Endodermal cell (in vitro differentiated cells): ENCODE measurements around the gene MEX3C. TPM values are rescaled to one million over a fixed set of nuclear protein-coding genes. Genes with fewer than 3 reads are reported as not detected.

Experiments
- DNase-seq: peaks from one replicate; pipeline ENCODE4 v3.0.0-alpha.2; 2017
- H3K27ac ChIP-seq: 2 replicates; pipeline ENCODE4 v1.5.1; 2013; ENCODE audit warnings: mild to moderate bottlenecking, low read depth, low read length, moderate library complexity
- H3K27me3 ChIP-seq: 2 replicates; pipeline ENCODE4 v1.6.1; 2013; ENCODE audit warnings: mild to moderate bottlenecking, low read length, moderate library complexity; ENCODE audit not compliant: insufficient read depth, control insufficient read depth, poor library complexity, severe bottlenecking
- H3K36me3 ChIP-seq: 2 replicates; pipeline ENCODE4 v1.7.0; 2013; ENCODE audit warnings: mild to moderate bottlenecking, low read length, moderate library complexity; ENCODE audit not compliant: control insufficient read depth, insufficient read depth
- H3K4me1 ChIP-seq: one replicate; pipeline ENCODE4 v1.7.0; 2013; ENCODE audit warnings: low read length; ENCODE audit not compliant: control insufficient read depth, insufficient read depth
- H3K4me3 ChIP-seq: 2 replicates; pipeline ENCODE4 v1.5.1; 2013; ENCODE audit warnings: mild to moderate bottlenecking, low read length, moderate library complexity
- H3K9ac ChIP-seq: 2 replicates; pipeline ENCODE4 v1.6.1; 2013; ENCODE audit warnings: mild to moderate bottlenecking, low read length, moderate library complexity; ENCODE audit not compliant: poor library complexity, severe bottlenecking; ENCODE audit errors: extremely low read depth
- H3K9me3 ChIP-seq: 2 replicates; pipeline ENCODE4 v1.6.1; 2013; ENCODE audit warnings: mild to moderate bottlenecking, low read length, moderate library complexity; ENCODE audit not compliant: control insufficient read depth
- H3K27ac Mint-ChIP-seq: 2 replicates; pipeline ENCODE4 v1.8.0; 2020; ENCODE audit warnings: mixed read lengths
- H3K27me3 Mint-ChIP-seq: 2 replicates; pipeline ENCODE4 v1.8.0; 2021; ENCODE audit warnings: mild to moderate bottlenecking, mixed read lengths; ENCODE audit not compliant: insufficient read depth
- H3K36me3 Mint-ChIP-seq: 2 replicates; pipeline ENCODE4 v1.8.0; 2020; ENCODE audit warnings: low read depth, mixed read lengths
- H3K4me1 Mint-ChIP-seq: 2 replicates; pipeline ENCODE4 v1.8.0; 2020; ENCODE audit warnings: mixed read lengths
- H3K4me3 Mint-ChIP-seq: 2 replicates; pipeline ENCODE4 v1.8.0; 2020; ENCODE audit warnings: mild to moderate bottlenecking, moderate library complexity, mixed read lengths
- H3K9me3 Mint-ChIP-seq: 2 replicates; pipeline ENCODE4 v1.8.0; 2020; ENCODE audit warnings: mild to moderate bottlenecking, mixed read lengths
- CTCF ChIP-seq: fragments of 200-600 bp; sonication (generic); conservative IDR thresholded peaks from 2 replicates; pipeline ENCODE4 v1.5.0; 2021; ENCODE audit warnings: antibody characterized with exemption, mild to moderate bottlenecking
- WGBS, 2 experiments: methylation state at CpG; one replicate each; pipeline versions ENCODE4 v1.1.5 to v1.1.7; 2013; ENCODE audit warnings: missing lambda C conversion rate in 2 of 2, mixed read lengths in 1 of 2; ENCODE audit not compliant: insufficient coverage in 1 of 2, insufficient read length in 1 of 2; 5-methylcytosine and 5-hydroxymethylcytosine counted together
- total RNA-seq, 2 donors: library from RNA; stranded (reverse); fragmentation: NEBNext Ultra II Directional in 1 of 2; extraction: Animal tissue kit (Norgen Biotek cat#: 25700) in 1 of 2; gene quantifications; 2 replicates in 1 of 2; 3 replicates in 1 of 2; pipeline ENCODE4 v1.2.1, GENCODE V29; 2021

Gene MEX3C
- total RNA-seq, 2 donors from 2014 or later: 60.1 to 68.4 TPM

GRCh38 chr18:51188024-51188701 lies 9.3 kb downstream of the MEX3C start:
- Mint-ChIP-seq H3K27ac (peak overlapping the region; percentile 74), H3K9me3 (no peaks in the 10 kb centered on the region), H3K4me1 (peaks cover 43% of the 10 kb centered on the region), H3K27me3 (no peaks in the 10 kb centered on the region), H3K4me3 (no peak overlapping the region), H3K36me3 (peaks cover 36% of the 10 kb centered on the region)
- TF ChIP-seq CTCF: no peak
- no peaks in the 10 kb centered on the region for H3K9me3 ChIP-seq
- H3K27ac ChIP-seq: no peak overlapping the region
- no peak for DNase-seq
- H3K4me3 ChIP-seq: no peak overlapping the region
- WGBS, 2 experiments: 81 to 83% methylated on average over 4 to 6 of the region's 6 CpGs
- H3K36me3 ChIP-seq: peaks cover 96% of the 10 kb centered on the region
- no peaks in the 10 kb centered on the region for H3K4me1 ChIP-seq
- H3K27me3 ChIP-seq: no peaks in the 10 kb centered on the region
- H3K9ac ChIP-seq: no peak overlapping the region

GRCh38 chr18:51185075-51185474 lies 12.4 kb downstream of the MEX3C start:
- WGBS, 2 experiments: 100% methylated on average over 1 of the region's 1 CpG
- H3K27ac Mint-ChIP-seq: no peak overlapping the region
- peaks cover 34% of the 10 kb centered on the region for H3K36me3 Mint-ChIP-seq

GRCh38 chr18:51184091-51184457 lies 13.4 kb downstream of the MEX3C start:
- TF ChIP-seq CTCF: no peak
- H3K27ac Mint-ChIP-seq: no peak overlapping the region
- no peak overlapping the region for H3K9ac ChIP-seq
- no peaks in the 10 kb centered on the region for H3K27me3 Mint-ChIP-seq
- no peak overlapping the region for H3K27ac ChIP-seq
- DNase-seq: no peak
- H3K27me3 ChIP-seq: no peaks in the 10 kb centered on the region
- H3K9me3 ChIP-seq: no peaks in the 10 kb centered on the region
- 93 to 100% methylated on average over 1 of the region's 1 CpG for WGBS, 2 experiments
- no peak overlapping the region for H3K4me3 Mint-ChIP-seq
- peaks cover 72% of the 10 kb centered on the region for H3K36me3 ChIP-seq
- H3K4me1 Mint-ChIP-seq: peaks cover 27% of the 10 kb centered on the region
- H3K9me3 Mint-ChIP-seq: no peaks in the 10 kb centered on the region
- H3K36me3 Mint-ChIP-seq: peaks cover 34% of the 10 kb centered on the region
- H3K4me3 ChIP-seq: no peak overlapping the region
- H3K4me1 ChIP-seq: no peaks in the 10 kb centered on the region

More at GRCh38 chr18:51185075-51185474, 12.4 kb downstream of the MEX3C start:
- Mint-ChIP-seq H3K4me3 (no peak overlapping the region), H3K9me3 (no peaks in the 10 kb centered on the region), H3K4me1 (peaks cover 32% of the 10 kb centered on the region), H3K27me3 (no peaks in the 10 kb centered on the region)
- Histone ChIP-seq H3K36me3 (peaks cover 73% of the 10 kb centered on the region), H3K27ac (no peak overlapping the region), H3K9ac (no peak overlapping the region), H3K4me1 (no peaks in the 10 kb centered on the region), H3K27me3 (no peaks in the 10 kb centered on the region), H3K9me3 (no peaks in the 10 kb centered on the region), H3K4me3 (no peak overlapping the region)
- no peak for DNase-seq
- TF ChIP-seq CTCF: no peak
